Stimulated activated CD8-positive, alpha-beta memory T cell treated with anti-CD3 and anti-CD28 coated beads, Interleukin-4, amount 100 ng/mL, for 1 hour (primary cell): Measurements from ENCODE around the gene TOM1.
"Not testable (repeated sequence)": the region's sequence is repeated elsewhere in the genome, so short reads cannot be mapped to it uniquely, and the experiment has no call there.

Experiments used
- DNase-seq, 2 donors: peaks; one replicate each; pipeline ENCODE4 v3.0.0-alpha.2; 2020; ENCODE audit warnings: low read depth in 2 of 2, low spot score in 1 of 2

TOM1 gene

GRCh38 chr22:35344956-35345690 lies 45.4 kb downstream of the TOM1 start:
- DNase-seq: no peak

GRCh38 chr22:35345808-35346505 lies 46.3 kb downstream of the TOM1 start:
- DNase-seq: no peak

GRCh38 chr22:35346596-35347220 lies 47.0 kb downstream of the TOM1 start:
- DNase-seq: no peak

- no peak for DNase-seq
Measured at GRCh38 chr22:35347462-35347861, 47.8 kb downstream of the TOM1 start.

GRCh38 chr22:35348026-35348590 lies 48.4 kb downstream of the TOM1 start:
- no peak for DNase-seq

- DNase-seq: no peak
Measured at GRCh38 chr22:35348703-35349102, 49.0 kb downstream of the TOM1 start.

GRCh38 chr22:35349368-35349703 lies 49.6 kb downstream of the TOM1 start:
- DNase-seq: no peak

- no peak for DNase-seq
Measured at GRCh38 chr22:35349704-35350538, 50.2 kb downstream of the TOM1 start.

- peak; percentile 52 to 73 for DNase-seq
Measured at GRCh38 chr22:35350539-35351503, 51.1 kb downstream of the TOM1 start.

- DNase-seq: no peak
Measured at GRCh38 chr22:35352214-35353111, 52.8 kb downstream of the TOM1 start.

- DNase-seq: no peak
Measured at GRCh38 chr22:35353318-35353717, 53.6 kb downstream of the TOM1 start.

- DNase-seq: no peak
Measured at GRCh38 chr22:35354068-35354467, 54.4 kb downstream of the TOM1 start.

- DNase-seq: no peak
Measured at GRCh38 chr22:35357883-35358621, 58.4 kb downstream of the TOM1 start.

- DNase-seq: no peak
Measured at GRCh38 chr22:35359380-35360065, 59.8 kb downstream of the TOM1 start.

GRCh38 chr22:35361001-35361558 lies 61.4 kb downstream of the TOM1 start:
- DNase-seq: no peak

- DNase-seq: no peak
Measured at GRCh38 chr22:35363566-35364086, 63.9 kb downstream of the TOM1 start.

GRCh38 chr22:35364230-35364629 lies 64.5 kb downstream of the TOM1 start:
- DNase-seq: not testable (repeated sequence)
